K562 (cell line): ENCODE measurements around the gene UBXN10. TPM values are rescaled to one million over a fixed set of nuclear protein-coding genes. Genes with fewer than 3 reads are reported as not detected.

Source experiments
- E2F8 ChIP-seq: fragments of 450-650 bp; IDR thresholded peaks from 2 replicates; pipeline ENCODE4 v1.7.1; 2018; ENCODE audit warnings: mild to moderate bottlenecking, low read depth; ENCODE audit not compliant: partially characterized antibody
- IRF1 ChIP-seq: sonication (generic); formaldehyde crosslinking; IDR thresholded peaks from 2 replicates; pipeline ENCODE4 v1.8.0; 2022; ENCODE audit warnings: missing genetic modification reagents, mild to moderate bottlenecking, borderline replicate concordance
- JUN ChIP-seq, 2 experiments: sonication (generic) in 1 of 2; formaldehyde crosslinking in 1 of 2; IDR thresholded peaks; 2 replicates each; pipeline versions ENCODE4 v1.6.1 to v1.8.0; 2012 to 2022; ENCODE audit warnings: borderline replicate concordance in 2 of 2, mild to moderate bottlenecking in 2 of 2, improper control_type of control experiment in 1 of 2, low read depth in 1 of 2, low read length in 1 of 2, missing genetic modification reagents in 1 of 2
- JUND ChIP-seq, 2 experiments: IDR thresholded peaks; 2 replicates in 1 of 2; 3 replicates in 1 of 2; pipeline ENCODE4 v1.6.1; 2011; ENCODE audit warnings: borderline replicate concordance in 2 of 2, low read depth in 2 of 2, low read length in 2 of 2, improper control_type of control experiment in 1 of 2, missing biosample characterization in 1 of 2, missing genetic modification characterization in 1 of 2, missing genetic modification reagents in 1 of 2
- MAFK ChIP-seq: IDR thresholded peaks from 2 replicates; pipeline ENCODE4 v1.6.1; 2011; ENCODE audit warnings: low read length, improper control_type of control experiment
- MGA ChIP-seq: fragments of 450-650 bp; IDR thresholded peaks from 2 replicates; pipeline ENCODE4 v1.6.1; 2016; ENCODE audit warnings: mild to moderate bottlenecking, moderate library complexity
- NCOR1 ChIP-seq: fragments of 450-650 bp; IDR thresholded peaks from 2 replicates; pipeline ENCODE4 v1.6.1; 2016; ENCODE audit warnings: mild to moderate bottlenecking, moderate library complexity
- TCF7 ChIP-seq: sonication (generic); IDR thresholded peaks from 2 replicates; pipeline ENCODE4 v1.6.1; 2016; ENCODE audit warnings: antibody characterized with exemption, borderline replicate concordance
- ZNF277 ChIP-seq: fragments of 250-450 bp; sonication (Bioruptor Pico); IDR thresholded peaks from 2 replicates; pipeline ENCODE4 v1.8.0; 2022; ENCODE audit warnings: inconsistent platforms, mild to moderate bottlenecking, moderate library complexity, borderline replicate concordance
- polyA plus RNA-seq, 8 experiments: library from polyadenylated mRNA; depleted of rRNA in 4 of 8; stranded (reverse) in 5 of 8; unstranded in 3 of 8; fragments of >200 nt; fragmentation: Nextera tagmentation in 2 of 8; fragmentation: Illumina TruSeq in 1 of 8; extraction: Ambion mirVana in 2 of 8; extraction: Trizol in 1 of 8; gene quantifications; 2 replicates each; pipeline versions ENCODE4 v1.2.1 to v1.2.3, GENCODE V29; 2011 to 2014; ENCODE audit warnings: inconsistent platforms in 1 of 8, missing spikeins in 1 of 8
- total RNA-seq, 7 experiments: library from RNA; depleted of rRNA in 6 of 7; stranded (reverse); fragments of >200 nt in 6 of 7; fragmentation: Illumina TruSeq in 2 of 7; extraction: Trizol in 2 of 7; gene quantifications; 2 replicates each; pipeline versions ENCODE4 v1.2.1 to v1.2.3, GENCODE V29; 2011 to 2021; ENCODE audit warnings: low replicate concordance in 1 of 7

UBXN10 gene
- total and polyA plus RNA-seq, 9 of the 15 experiments (the other 6 are each of a cell fraction or from before 2014, with no cell fraction given) = 10.7 to 17.7 (median 13.6) TPM

DNA sequence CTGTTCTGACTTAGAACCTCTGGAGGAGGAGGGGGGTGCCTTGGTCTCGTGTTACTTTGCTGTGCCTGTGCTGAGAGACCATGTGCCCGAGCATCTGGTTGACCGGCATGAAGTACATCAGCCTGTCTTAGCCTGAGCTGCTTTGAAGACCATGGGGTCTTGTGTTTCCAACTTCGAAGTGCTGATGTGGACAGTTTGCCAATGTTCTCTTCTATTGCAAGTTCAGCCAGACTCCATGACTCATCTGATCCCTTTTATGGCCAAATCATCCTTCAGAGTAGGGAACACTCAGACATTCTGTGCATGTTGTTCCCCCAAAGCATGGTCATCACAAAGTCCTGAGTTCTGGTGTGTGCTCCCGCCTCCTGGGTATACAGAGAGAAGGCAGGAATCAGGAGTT is 6.5 kb downstream of the UBXN10 start (continued):
- TF ChIP-seq MGA (peak; percentile 86), MAFK (peak; percentile 53), JUND (IDR thresholded peaks at IDR 0.05; ENCODE audit: borderline replicate concordance, low read depth, low read length) (peak; percentile 51; the same call in 1 of the 2 replicates), JUND (tag; IDR thresholded peaks at IDR 0.05; ENCODE audit: borderline replicate concordance, low read depth, low read length) (no peak), JUN (IDR thresholded peaks at IDR 0.05; ENCODE audit: borderline replicate concordance, low read depth, low read length) (no peak), JUN (CRISPR knock-in tag; IDR thresholded peaks at IDR 0.05; ENCODE audit: borderline replicate concordance) (no peak), IRF1 (CRISPR knock-in tag) (no peak), ZNF277 (no peak), TCF7 (no peak), NCOR1 (no peak), E2F8 (no peak)
